OCI-LY7 (cell line): ENCODE measurements around the gene SPC24.
"Not testable (repeated sequence)": the region's sequence is repeated elsewhere in the genome, so short reads cannot be mapped to it uniquely, and the experiment has no call there.

Source experiments
- CTCF ChIP-seq: fragments of 200-600 bp; sonication (generic); conservative IDR thresholded peaks from 2 replicates; pipeline ENCODE4 v1.5.1; 2014; ENCODE audit warnings: mild to moderate bottlenecking, antibody characterized with exemption, low read length, moderate library complexity, mixed read lengths
- EZH2phosphoT487 ChIP-seq: fragments of 200-600 bp; sonication (generic); IDR thresholded peaks from 2 replicates; pipeline ENCODE4 v1.6.1; 2018; ENCODE audit warnings: low read depth, borderline replicate concordance, mild to moderate bottlenecking, mixed run types, antibody characterized with exemption, low read length, moderate library complexity, mixed read lengths

- TF ChIP-seq CTCF, EZH2phosphoT487: not testable (repeated sequence)
These were observed 33.6 kb downstream of the SPC24 start for GRCh38 chr19:11121963-11122362.
